ENCODE data around the gene PRDX5.

PRDX5 gene

GRCh38 chr11:64295760-64296159, 22.2 kb upstream of the PRDX5 start:
- Mint-ChIP-seq H3K4me3 (no peak overlapping the region), H3K9me3 (no peaks in the 10 kb centered on the region), H3K27me3 (ENCODE audit: low read depth) (peaks cover 83% of the 10 kb centered on the region), H3K36me3 (ENCODE audit: low read depth) (no peaks in the 10 kb centered on the region), H3K4me1 (ENCODE audit: low read depth) (peaks cover 11% of the 10 kb centered on the region), H3K27ac (no peak overlapping the region)
- DNase-seq (ENCODE audit: low spot score), result no peak

- peaks cover 82% of the 10 kb centered on the region for H3K27me3 Mint-ChIP-seq (ENCODE audit: low read depth)
- no peak for DNase-seq (ENCODE audit: low spot score)
- no peaks in the 10 kb centered on the region for H3K36me3 Mint-ChIP-seq (ENCODE audit: low read depth)
- peaks cover 13% of the 10 kb centered on the region for H3K4me1 Mint-ChIP-seq (ENCODE audit: low read depth)
- H3K4me3 Mint-ChIP-seq, result no peak overlapping the region
- no peaks in the 10 kb centered on the region for H3K9me3 Mint-ChIP-seq
- no peak overlapping the region for H3K27ac Mint-ChIP-seq
Observed at GRCh38 chr11:64296236-64296635, 21.7 kb upstream of the PRDX5 start.

- H3K4me3 Mint-ChIP-seq, result no peak overlapping the region
- peaks cover 86% of the 10 kb centered on the region for H3K27me3 Mint-ChIP-seq (ENCODE audit: low read depth)
- DNase-seq (ENCODE audit: low spot score), result no peak
- peaks cover 13% of the 10 kb centered on the region for H3K4me1 Mint-ChIP-seq (ENCODE audit: low read depth)
- H3K9me3 Mint-ChIP-seq, result no peaks in the 10 kb centered on the region
- H3K36me3 Mint-ChIP-seq (ENCODE audit: low read depth), result no peaks in the 10 kb centered on the region
- no peak overlapping the region for H3K27ac Mint-ChIP-seq
Observed at GRCh38 chr11:64296830-64297698, 20.9 kb upstream of the PRDX5 start.

- H3K9me3 Mint-ChIP-seq, result no peaks in the 10 kb centered on the region
- no peak for DNase-seq (ENCODE audit: low spot score)
- H3K4me3 Mint-ChIP-seq, result no peak overlapping the region
- H3K36me3 Mint-ChIP-seq (ENCODE audit: low read depth), result no peaks in the 10 kb centered on the region
- H3K27me3 Mint-ChIP-seq (ENCODE audit: low read depth), result peaks cover 82% of the 10 kb centered on the region
- H3K4me1 Mint-ChIP-seq (ENCODE audit: low read depth), result peaks cover 11% of the 10 kb centered on the region
- H3K27ac Mint-ChIP-seq, result no peak overlapping the region
Observed at GRCh38 chr11:64297699-64298358, 20.1 kb upstream of the PRDX5 start.

GRCh38 chr11:64298966-64299846, 18.7 kb upstream of the PRDX5 start:
- peaks cover 18% of the 10 kb centered on the region for H3K4me1 Mint-ChIP-seq (ENCODE audit: low read depth)
- H3K36me3 Mint-ChIP-seq (ENCODE audit: low read depth), result no peaks in the 10 kb centered on the region
- no peak for DNase-seq (ENCODE audit: low spot score)
- H3K27me3 Mint-ChIP-seq (ENCODE audit: low read depth), result peaks cover 69% of the 10 kb centered on the region
- H3K4me3 Mint-ChIP-seq, result peak overlapping the region; percentile 55
- peak overlapping the region; percentile 41 for H3K27ac Mint-ChIP-seq
- no peaks in the 10 kb centered on the region for H3K9me3 Mint-ChIP-seq

GRCh38 chr11:64299847-64300648, 17.9 kb upstream of the PRDX5 start, which contains the start of gene CATSPERZ:
TSS of gene CATSPERZ (plus strand) at chr11:64300358. CDS start at chr11:64300411, 53 bp downstream.
- Mint-ChIP-seq H3K4me1 (ENCODE audit: low read depth) (peaks cover 20% of the 10 kb centered on the region), H3K36me3 (ENCODE audit: low read depth) (no peaks in the 10 kb centered on the region), H3K27me3 (ENCODE audit: low read depth) (peaks cover 61% of the 10 kb centered on the region), H3K4me3 (peak within 1 kb of the TSS; percentile 69), H3K9me3 (no peaks in the 10 kb centered on the region), H3K27ac (peak within 1 kb of the TSS; percentile 41)
- no peak for DNase-seq (ENCODE audit: low spot score)

- Mint-ChIP-seq H3K4me1 (ENCODE audit: low read depth) (peaks cover 24% of the 10 kb centered on the region), H3K27me3 (ENCODE audit: low read depth) (peaks cover 27% of the 10 kb centered on the region), H3K4me3 (peak overlapping the region; percentile 87), H3K36me3 (ENCODE audit: low read depth) (peaks cover 11% of the 10 kb centered on the region), H3K27ac (no peak overlapping the region), H3K9me3 (no peaks in the 10 kb centered on the region)
- DNase-seq (ENCODE audit: low spot score), result no peak
Observed at GRCh38 chr11:64303109-64304031, 14.6 kb upstream of the PRDX5 start.

GRCh38 chr11:64304032-64304315, 13.9 kb upstream of the PRDX5 start:
- Mint-ChIP-seq H3K9me3 (no peaks in the 10 kb centered on the region), H3K4me3 (peak overlapping the region; percentile 87), H3K27ac (peak overlapping the region; percentile 94), H3K36me3 (ENCODE audit: low read depth) (peaks cover 11% of the 10 kb centered on the region), H3K4me1 (ENCODE audit: low read depth) (peaks cover 24% of the 10 kb centered on the region), H3K27me3 (ENCODE audit: low read depth) (peaks cover 21% of the 10 kb centered on the region)
- no peak for DNase-seq (ENCODE audit: low spot score)

GRCh38 chr11:64304316-64305072, 13.4 kb upstream of the PRDX5 start:
- Mint-ChIP-seq H3K9me3 (no peaks in the 10 kb centered on the region), H3K36me3 (ENCODE audit: low read depth) (peaks cover 11% of the 10 kb centered on the region), H3K4me1 (ENCODE audit: low read depth) (peaks cover 24% of the 10 kb centered on the region), H3K27me3 (ENCODE audit: low read depth) (peaks cover 20% of the 10 kb centered on the region), H3K4me3 (peak overlapping the region; percentile 87), H3K27ac (peak overlapping the region; percentile 94)
- peak; percentile 92 for DNase-seq (ENCODE audit: low spot score)

- H3K9me3 Mint-ChIP-seq, result no peaks in the 10 kb centered on the region
- peak within 1 kb of the TSS; percentile 94 for H3K27ac Mint-ChIP-seq
- H3K27me3 Mint-ChIP-seq (ENCODE audit: low read depth), result peaks cover 13% of the 10 kb centered on the region
- H3K4me1 Mint-ChIP-seq (ENCODE audit: low read depth), result peaks cover 22% of the 10 kb centered on the region
- peaks cover 11% of the 10 kb centered on the region for H3K36me3 Mint-ChIP-seq (ENCODE audit: low read depth)
- DNase-seq (ENCODE audit: low spot score), result peak; percentile 100
- peak within 1 kb of the TSS; percentile 98 for H3K4me3 Mint-ChIP-seq
Observed at GRCh38 chr11:64305075-64305690, 12.7 kb upstream of the PRDX5 start, which contains the start of gene ESRRA. TSS of gene ESRRA (plus strand) at chr11:64305524. CDS start at chr11:64307180, 1,656 bp downstream.

- Mint-ChIP-seq H3K27me3 (ENCODE audit: low read depth) (peaks cover 5% of the 10 kb centered on the region), H3K9me3 (no peaks in the 10 kb centered on the region), H3K4me1 (ENCODE audit: low read depth) (peaks cover 19% of the 10 kb centered on the region), H3K36me3 (ENCODE audit: low read depth) (peaks cover 11% of the 10 kb centered on the region), H3K27ac (peak overlapping the region; percentile 87), H3K4me3 (peak overlapping the region; percentile 98)
- DNase-seq (ENCODE audit: low spot score), result peak; percentile 72
Observed at GRCh38 chr11:64305691-64306562, 12.0 kb upstream of the PRDX5 start.
